Stimulated activated CD4-positive, alpha-beta T cell treated with anti-CD3 and anti-CD28 coated beads, TNF-alpha, amount 100 ng/mL, for 48 hours (primary cell): ENCODE data around the gene RPS15A.
"Not testable (repeated sequence)": the region's sequence is repeated elsewhere in the genome, so short reads cannot be mapped to it uniquely, and the experiment has no call there.

Experiments
- DNase-seq, 3 donors: peaks; one replicate each; pipeline ENCODE4 v3.0.0-alpha.2; 2020; ENCODE audit warnings: low read depth in 3 of 3

The RPS15A gene

GRCh38 chr16:18756639-18757038, 33.5 kb downstream of the RPS15A start:
- DNase-seq, result not testable (repeated sequence)

GRCh38 chr16:18742870-18743269, 47.3 kb downstream of the RPS15A start:
- not testable (repeated sequence) for DNase-seq

DNA sequence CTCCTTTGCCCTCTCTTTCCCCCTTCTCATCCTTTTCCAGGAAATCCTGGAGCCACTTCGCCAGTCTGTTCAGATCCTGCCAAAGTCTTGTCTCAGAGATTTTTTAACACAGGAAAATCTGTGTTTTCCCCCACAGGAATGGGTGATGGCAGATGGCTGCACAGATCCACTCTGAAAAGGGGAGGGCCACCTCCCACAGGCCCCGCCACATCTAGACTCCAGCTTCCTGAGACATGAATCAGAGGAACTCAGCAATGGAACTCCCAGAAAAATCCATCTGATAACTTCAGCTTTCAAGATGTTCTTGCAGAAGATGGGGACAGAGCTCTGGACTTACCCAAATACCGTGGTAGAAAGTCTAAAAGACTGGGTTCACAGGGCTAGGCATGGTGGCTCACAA, 50.1 kb downstream of the RPS15A start:
- DNase-seq, result not testable (repeated sequence)

- DNase-seq, result not testable (repeated sequence)
These were observed 51.4 kb downstream of the RPS15A start for GRCh38 chr16:18738768-18739167.

DNA sequence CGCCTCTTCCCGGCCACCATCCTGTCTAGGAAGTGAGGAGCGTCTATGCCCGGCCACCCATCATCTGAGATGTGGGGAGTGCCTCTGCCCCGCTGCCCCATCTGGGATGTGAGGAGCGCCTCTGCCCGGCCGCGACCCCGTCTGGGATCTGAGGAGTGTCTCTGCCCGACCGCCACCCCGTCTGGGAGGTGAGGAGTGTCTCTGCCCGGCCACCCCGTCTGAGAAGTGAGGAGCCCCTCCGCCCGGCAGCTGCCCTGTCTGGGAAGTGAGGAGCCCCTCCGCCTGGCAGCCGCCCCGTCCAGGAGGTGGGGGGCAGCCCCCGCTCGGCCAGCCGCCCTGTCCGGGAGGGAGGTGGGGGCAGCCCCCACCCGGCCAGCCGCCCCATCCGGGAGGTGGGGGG, 55.9 kb downstream of the RPS15A start:
- not testable (repeated sequence) for DNase-seq
